IPS-11a (cell line): ENCODE data around the gene PLA2R1.

Experiments used
- H3K4me3 ChIP-seq: one replicate; pipeline ENCODE4 v1.5.1; 2013; ENCODE audit warnings: low read depth, low read length, control low read depth

Gene PLA2R1

DNA sequence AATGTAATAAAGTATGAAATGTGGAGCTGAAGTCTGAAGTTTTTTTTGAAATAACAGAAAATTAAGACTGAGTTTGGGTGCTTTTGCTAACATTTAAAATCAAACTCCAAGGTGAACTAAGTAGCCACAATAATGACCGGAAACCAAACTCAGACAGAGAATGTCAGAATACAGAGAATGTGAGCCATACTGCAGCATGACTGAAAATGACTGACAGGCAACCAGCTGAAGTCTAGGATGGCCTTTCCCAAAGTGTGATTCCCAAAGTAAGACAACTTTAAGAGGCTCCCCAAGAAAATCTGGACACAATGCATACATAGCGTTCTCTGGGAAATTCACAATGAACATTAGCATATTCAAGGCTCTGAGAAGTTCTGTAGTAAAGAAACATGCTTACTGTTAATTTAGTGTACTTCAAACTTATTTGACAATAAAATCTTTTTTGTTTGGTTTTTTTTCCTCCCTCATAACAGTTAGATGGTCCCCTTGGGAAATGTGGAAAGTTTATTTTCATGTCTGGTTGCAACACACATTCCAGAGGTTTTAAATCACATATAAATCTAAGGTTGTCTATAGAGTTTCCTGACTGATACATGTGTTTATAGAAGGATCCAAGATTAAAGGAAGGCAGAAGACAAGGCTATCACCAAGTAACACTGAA is 28.6 kb downstream of the PLA2R1 start:
- no peak overlapping the region for H3K4me3 ChIP-seq

DNA sequence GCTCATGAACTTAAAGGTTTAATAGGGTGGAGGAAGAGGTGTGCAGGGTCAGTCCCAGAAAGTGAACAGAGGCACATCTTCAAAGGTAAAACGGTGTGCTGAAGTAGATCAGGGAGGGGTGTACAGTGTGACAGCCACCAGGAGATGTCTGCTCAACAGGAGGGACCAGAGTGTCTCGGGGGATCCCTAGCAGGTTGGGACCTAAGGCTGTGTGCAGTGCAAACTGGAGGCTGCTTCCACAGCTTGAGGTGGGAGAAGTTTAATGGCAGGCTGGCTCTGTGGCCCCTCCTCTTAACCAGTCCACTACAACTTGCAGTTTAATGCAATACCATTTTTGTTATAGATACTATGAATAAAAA is 33.2 kb downstream of the PLA2R1 start:
- H3K4me3 ChIP-seq = no peak overlapping the region

DNA sequence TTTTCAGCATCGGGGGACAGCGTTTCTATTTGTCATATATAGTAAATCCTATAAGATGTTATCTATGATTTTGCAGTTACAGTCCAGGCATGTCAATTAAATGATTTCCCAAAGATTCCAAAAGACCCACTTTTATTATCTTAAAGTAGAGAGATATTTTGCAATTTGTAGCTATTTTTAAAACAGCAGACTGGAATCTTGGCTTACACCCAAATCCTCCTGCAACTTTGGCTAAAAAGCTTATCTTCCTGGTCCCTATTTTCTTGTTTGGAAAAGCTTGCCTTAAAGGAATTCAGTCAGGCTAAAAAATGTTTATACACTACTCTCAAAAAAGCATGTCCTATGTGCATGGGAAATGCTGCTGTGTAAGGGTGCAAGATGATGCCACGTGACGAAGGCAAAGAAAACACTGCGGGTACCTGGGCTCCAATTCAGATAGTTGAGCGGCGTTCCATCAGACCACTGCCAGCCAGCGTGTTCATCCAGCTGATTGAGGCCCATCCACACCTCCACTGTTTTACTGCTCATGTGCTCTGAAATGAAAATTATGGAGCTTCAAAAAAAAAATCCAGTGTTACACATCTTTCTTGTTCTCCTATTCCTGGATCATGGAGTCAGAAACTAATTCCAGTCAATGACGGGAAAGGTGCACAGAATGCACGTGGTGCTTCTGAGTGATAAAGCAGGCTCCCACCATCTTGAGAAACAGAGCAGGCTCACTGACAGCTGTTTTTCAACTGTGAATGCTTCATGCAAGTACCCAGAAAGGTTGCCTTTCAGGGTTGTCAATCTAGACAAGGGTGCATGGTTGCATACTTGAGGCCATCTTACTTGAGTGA is 33.8 kb downstream of the PLA2R1 start:
- no peak overlapping the region for H3K4me3 ChIP-seq

DNA sequence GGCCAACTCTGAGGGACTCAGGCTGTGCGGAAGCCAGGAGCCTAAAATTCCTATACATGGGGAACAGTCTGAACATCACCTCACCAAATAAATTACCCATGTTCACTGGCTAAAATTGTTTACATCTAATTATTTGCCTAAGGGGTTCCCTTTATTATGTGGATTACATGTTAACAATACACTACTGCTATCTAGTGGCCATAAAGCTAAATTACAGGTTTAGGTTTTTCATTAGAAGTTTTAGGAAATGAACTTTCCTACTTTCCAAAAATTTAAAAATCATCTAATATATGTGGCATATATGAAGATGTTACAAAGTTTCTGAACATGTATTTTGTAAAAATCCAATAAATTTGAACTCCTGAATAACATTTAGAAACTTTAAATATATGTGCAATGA is 40.3 kb downstream of the PLA2R1 start:
- no peak overlapping the region for H3K4me3 ChIP-seq

DNA sequence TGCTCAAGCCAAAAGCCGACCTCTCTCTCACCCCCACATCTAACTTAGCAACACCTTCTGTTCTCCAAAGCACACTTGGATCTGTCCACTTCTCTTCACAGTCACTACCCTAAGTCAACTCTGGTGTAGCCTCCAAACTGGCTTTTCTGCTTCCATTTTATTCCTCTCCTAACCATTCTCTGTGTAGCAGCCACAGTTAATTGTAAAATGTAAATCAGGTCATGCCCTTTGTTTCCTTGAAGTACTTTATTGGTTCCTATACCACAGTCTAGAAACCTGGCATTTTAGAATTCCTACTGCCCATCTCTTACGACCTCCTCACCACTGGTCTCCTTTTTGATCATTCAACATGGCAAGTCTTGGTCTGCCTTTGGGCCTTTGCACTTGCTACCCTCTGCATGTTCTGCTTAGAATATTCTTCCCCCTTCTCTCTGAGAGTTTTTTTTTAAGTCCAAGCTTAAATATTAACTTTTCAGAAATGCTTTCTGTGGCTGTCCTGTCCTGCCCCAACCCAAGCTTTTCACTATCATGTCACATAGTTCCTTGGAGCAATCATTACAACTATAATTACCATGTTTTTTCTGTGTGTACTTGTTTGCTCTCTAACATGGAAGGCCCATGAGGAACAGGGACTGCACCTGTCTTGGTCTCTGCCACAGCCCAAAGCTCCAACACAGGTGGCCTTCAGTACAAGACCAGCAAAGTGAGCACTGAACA is 42.9 kb downstream of the PLA2R1 start:
- H3K4me3 ChIP-seq = no peak overlapping the region

DNA sequence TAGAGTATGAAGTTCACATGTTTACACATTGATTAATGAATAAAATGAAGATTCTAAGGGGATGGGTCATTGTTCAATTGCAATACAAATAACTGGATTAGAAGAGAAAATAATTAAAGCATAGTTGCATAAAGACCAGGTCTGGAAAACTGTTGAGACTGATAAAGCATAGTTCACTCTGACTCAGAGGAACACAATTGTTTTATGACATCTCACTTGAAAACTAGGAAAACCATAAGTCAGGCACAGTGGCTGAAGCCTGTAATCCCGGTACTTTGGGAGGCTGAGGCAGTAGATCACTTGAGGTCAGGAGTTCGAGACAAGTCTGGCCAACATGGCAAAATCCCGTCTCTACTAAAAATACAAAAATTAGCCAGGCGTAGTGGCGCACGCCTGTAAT is 46.7 kb downstream of the PLA2R1 start:
- no peak overlapping the region for H3K4me3 ChIP-seq

DNA sequence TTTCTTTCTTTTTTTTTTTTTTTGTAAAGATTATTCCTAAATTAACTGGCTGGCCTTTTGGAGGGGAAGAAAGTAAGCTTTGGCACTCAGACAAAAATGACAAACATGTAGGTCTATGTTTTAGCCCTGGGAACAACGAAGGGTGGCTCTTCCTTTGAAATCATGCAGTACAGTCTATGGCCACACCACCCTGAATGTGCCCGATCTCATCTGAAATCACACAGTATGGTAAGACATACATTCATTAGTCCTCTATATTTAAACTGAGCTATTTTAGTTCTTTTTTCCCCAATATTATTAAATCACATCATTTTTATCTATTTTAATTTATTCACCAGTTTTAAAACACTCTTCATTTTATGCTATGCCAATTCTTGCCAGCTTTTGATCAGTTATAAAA is 48.2 kb downstream of the PLA2R1 start:
- no peak overlapping the region for H3K4me3 ChIP-seq

DNA sequence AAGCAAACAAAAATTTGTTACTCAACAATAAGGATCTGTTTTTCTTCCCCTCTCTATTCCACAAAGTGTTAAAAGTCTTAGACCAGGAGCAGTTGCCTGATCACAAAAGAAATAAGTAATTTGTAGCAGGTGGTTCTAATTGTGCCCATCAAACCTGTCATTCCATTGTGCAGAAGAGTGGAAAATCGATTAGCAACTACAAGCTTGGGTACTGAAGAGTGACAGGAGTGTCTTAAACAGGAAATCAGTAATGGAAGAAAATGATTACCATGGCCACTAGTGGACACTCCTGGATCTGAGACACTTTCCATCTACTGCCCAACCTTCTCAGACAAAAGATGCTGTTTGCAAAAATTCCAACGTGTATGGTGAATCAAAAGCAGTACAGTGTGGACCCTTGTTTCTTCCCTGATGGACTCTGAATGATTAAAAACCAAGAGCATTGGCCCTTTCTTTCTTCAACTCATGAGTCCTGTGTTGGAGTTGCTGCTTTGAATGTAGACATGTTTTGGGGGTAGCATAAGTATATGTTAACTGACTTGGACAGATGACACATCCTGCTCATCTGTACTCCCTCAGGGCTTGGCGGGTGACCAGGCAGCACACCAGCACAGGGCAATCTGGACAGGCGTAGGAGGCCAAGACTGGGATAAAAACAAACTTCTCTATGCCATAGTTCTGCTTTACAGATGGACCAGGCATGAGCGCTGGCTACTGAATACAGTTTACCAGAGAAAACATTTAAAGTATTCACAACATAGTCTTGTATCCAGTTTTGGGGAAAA is 51.9 kb downstream of the PLA2R1 start:
- no peak overlapping the region for H3K4me3 ChIP-seq

DNA sequence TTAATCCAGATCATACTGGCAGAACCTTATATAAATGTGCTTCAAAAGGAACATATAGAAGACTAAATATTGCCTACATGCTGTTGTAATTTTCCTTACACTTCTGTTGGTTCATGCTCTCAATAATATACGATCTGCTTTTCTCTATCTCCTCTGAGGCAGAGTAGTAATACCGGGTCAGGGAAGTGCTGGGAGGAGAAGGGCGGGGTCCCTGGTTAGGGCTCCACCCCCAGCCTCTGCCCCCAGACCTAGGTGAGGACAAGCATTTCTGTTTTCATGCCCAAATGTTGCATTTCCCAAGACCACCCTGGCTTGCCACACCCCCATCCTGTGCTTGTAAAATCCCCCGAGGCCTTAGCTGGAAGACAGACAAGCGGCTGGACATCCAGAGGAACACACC is 55.3 kb downstream of the PLA2R1 start:
- no peak overlapping the region for H3K4me3 ChIP-seq

DNA sequence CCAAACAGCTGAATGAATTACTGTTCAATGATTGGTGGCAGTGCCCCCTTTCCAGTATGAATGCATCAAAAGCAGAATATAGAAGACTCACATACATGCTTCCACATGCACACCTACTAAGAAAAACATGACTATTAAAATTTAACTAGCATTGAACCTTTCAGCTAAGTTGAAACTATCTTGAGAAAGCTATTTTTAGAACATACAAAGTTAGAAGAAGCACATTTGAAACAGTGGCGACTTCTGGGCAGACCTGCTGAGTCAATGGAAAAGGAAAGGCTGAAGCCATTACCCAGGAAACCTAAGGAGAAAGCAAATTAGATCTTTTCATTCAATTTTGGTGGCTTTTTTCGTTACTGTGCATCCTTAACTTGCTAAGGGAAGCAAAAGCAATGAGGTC is 55.9 kb downstream of the PLA2R1 start:
- H3K4me3 ChIP-seq = no peak overlapping the region

DNA sequence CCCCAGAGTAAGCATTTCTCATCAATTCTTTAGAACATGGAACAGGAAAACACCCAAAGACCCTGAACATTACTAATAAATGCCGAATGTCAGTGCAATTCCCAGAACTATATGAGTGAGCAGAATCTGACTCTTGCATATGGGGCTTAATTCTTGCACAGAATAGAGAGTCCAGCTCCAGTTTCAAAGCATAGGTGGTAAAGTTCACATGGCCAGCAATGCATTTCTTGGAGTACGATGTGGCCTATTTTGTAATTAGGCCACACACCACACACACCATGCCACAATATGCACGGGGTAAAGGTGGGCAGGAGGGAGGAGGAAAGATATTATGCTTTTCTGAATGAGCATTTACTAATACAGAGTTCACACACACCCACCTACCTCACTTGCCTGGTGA is 56.5 kb downstream of the PLA2R1 start:
- H3K4me3 ChIP-seq = no peak overlapping the region

DNA sequence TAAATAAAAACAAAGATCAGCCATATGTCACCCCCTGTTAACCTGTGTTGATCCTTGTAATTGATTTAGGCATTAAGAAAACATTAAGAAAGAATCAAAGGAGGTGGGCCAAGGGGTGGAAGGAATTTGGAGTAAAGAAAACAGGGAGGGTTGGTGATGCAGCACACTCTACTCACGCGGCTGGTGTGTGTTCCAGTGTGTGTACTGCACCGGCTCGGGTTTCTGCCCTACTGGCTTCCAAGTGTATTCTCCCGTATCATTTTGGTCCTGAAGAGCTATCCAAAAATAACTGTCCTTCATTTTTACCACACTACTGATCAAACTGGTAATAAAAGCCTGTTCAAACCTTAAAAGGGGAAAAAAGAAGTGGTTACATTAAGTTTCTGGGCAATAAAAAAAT is 56.9 kb downstream of the PLA2R1 start:
- no peak overlapping the region for H3K4me3 ChIP-seq

DNA sequence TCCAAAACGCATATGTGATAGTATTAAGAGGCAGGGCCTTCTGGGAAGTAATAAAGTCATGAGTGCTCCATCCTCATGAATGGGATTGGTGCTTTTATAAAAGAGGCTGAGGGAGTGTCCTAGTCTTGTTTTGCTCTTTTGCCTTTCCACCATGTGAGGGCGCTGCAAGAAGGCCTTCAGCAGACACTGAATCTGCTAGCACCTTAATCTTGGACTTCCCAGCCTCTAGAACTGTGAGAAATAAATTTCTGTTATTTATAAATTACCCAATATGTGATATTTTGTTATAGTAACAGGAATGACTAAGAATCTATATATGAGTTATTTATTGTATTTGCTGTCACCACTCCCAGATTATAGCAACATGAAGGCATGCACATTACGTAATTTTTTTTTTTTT is 63.5 kb downstream of the PLA2R1 start:
- no peak overlapping the region for H3K4me3 ChIP-seq

DNA sequence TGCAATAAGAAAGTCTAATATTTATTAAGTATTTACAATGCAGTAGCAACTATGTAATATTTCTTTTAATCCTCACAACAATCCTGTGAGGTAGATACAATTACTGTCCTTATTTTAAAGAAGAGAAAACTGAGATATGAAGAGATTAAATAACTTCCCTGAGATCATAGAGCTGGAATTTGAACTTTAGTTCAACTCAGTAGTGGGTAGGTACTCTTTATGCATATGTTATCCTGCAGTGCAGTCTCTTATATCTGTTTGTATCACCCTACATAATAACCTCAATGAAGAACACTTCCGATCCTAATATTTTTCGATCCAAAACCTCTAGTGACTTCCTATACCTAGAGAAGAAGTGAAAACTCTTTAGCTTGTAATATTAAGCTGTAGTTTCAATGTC is 64.2 kb downstream of the PLA2R1 start:
- H3K4me3 ChIP-seq = no peak overlapping the region

DNA sequence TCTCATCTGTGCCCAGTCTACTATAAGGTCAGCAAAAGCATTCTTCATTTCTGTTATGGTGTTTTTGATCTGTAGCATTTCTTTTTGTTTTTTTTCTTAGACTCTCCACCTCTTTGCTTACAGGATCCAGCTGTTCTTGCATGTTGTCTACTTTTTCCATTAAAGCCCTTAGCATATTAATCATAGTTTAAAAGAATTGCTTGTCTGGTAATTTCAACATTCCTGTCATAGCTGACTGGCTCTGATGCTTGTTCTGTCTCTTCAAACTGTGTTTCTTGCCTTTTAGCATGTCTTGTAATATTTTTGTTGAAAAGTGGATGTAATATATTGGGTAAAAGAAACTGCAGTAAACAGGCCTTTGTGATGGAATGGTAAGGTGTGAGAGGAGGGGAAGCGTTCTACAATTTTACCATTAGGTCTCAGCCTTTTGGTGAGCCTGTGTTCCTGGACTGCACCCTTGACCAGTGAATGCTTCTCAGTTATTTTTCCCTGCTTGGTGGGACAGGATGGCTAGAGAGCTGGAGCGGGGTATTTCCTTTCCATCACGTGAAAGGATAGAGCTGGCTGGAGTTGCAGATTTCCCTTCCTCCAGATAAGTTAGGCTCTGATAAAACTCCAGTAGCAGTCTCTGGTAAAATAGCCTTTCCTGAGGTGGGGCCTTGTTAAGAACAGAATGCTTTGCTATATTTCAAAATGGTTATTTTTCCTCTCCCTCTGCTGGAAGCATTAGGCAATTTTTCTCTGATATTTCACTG is 65.4 kb downstream of the PLA2R1 start:
- no peak overlapping the region for H3K4me3 ChIP-seq

DNA sequence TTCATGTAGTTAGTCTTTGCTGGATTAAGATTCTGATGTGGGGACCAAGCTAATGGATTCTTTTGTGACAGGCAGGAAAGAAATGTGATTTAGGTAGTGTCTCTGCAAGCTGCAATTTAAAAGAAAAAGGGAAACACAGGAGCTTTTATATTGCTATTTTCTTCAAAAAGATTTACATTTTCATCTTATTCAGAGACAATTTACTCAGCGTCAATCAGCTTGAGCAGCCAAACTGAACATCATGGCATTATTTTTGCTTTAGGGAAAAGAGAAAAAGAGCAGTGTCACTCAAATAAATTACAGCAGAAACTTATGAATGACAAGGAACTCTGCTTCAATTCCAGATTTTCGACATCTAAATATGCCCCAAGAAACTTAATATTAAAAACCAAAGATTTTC is 67.4 kb downstream of the PLA2R1 start:
- H3K4me3 ChIP-seq = no peak overlapping the region

DNA sequence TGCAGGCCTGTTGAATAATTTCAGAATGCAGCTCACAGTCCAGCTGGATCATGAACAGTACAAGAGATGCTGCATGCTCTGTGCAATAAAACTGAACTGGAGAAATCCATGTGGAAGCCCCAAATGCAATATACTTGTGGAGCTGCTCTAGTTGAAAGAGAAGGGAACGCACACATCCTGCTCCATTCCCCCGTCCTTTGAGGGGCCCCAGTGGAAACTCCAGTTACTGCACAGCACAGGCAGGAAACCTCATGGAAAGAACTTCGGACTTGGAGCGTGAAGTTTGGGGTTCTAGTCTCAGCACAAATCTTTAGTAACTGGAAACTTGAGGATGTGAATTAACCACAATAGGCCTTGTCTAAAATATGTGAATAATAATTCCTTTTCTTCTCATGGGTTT is 73.2 kb downstream of the PLA2R1 start:
- no peak overlapping the region for H3K4me3 ChIP-seq

DNA sequence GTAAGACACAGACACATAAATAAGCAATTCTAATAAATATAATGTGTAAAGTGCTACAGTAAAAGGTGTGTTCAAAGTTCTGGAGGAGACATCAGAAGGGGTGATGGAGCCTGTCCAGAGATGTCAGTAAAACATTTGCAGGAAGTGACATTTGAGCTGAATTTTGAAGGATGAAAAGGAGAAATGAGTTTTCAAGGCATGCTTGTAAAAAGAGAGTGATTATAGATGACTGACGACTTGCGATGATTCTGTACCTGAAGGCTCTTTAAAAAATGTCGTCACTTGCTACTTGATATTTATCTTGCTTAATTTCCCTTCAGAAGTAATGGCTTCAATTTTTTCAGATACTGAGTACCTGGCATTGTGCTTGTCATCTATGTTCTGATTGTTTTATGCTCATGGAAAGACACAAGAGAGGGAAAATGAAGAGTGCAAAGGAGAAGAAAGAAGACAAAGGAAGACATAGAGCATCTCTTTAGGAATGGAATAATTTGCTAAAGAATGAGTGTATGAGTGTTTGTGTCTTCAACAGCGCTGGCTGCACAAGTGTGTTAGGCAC is 73.9 kb downstream of the PLA2R1 start:
- no peak overlapping the region for H3K4me3 ChIP-seq

DNA sequence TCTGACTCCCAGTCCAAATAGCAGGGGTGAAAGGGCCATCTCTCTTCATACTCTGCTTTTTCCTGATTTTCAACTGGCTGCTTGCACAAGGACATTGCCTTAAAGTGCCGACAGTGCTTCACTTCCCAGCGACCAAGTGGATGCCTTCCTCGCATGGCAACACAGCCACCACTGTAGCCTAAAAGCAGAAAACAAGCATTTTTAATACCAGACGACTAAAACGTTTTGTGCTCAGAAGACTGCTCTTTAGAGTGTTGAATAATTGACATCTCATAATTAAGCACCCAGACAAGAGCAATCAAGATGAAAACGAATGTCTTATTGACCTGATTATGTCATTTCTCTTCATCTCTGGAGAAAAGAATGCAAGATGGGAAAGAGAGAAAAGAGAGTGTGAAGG is 75.2 kb downstream of the PLA2R1 start:
- H3K4me3 ChIP-seq = no peak overlapping the region

DNA sequence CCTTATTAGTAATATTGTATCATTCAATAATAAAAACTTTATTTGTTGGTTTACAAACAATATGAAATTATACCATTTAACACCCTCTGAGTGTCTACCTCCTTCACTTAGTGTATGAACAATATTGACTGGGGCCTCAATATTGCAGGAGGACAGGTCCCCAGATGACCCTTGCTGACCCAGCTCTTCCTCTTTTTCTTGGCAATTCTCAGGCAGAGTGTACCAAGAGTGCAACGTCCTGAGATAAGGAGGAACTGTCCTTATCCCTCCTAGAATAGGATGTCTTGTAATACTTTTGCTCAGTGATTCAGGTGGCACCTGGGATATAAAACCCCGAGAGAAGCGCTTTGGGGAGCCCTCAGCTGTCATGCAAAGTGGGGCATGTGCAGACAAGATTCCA is 76.8 kb downstream of the PLA2R1 start:
- no peak overlapping the region for H3K4me3 ChIP-seq
